PC-9 (cell line): ENCODE data around the gene HGF. TPM values are rescaled to one million over a fixed set of nuclear protein-coding genes. Genes with fewer than 3 reads are reported as not detected.

Experiments
- BruUV-seq: library from RNA; stranded (reverse); fragments of 400-500 nt; replicated peaks from 2 replicates; lab custom pipeline; 2021; lab: Mats Ljungman, UMichigan
- CTCF ChIA-PET: fragments of 300-600 bp; sonication (Branson Sonifier 250); formaldehyde crosslinking; loops from one replicate; lab custom pipeline; 2022; ENCODE audit warnings: antibody characterized with exemption; lab: Charles Lee
- POLR2A ChIA-PET: fragments of 300-600 bp; sonication (Branson Sonifier 250); formaldehyde crosslinking; loops from one replicate; lab custom pipeline; 2022; ENCODE audit warnings: antibody characterized with exemption; ENCODE audit not compliant: unreplicated experiment; lab: Charles Lee
- DNase-seq, 2 experiments: peaks; one replicate each; pipeline versions ENCODE4 v3.0.0 to v3.0.0-alpha.2; 2015 to 2022; ENCODE audit warnings: mixed read lengths in 1 of 2
- H2AFZ ChIP-seq: fragments of 200-600 bp; sonication (generic); 2 replicates; pipeline ENCODE4 v1.8.1; 2017; ENCODE audit warnings: antibody characterized with exemption
- H3F3A ChIP-seq: fragments of 200-600 bp; sonication (generic); 2 replicates; pipeline ENCODE4 v1.8.1; 2017; ENCODE audit warnings: antibody characterized with exemption, mild to moderate bottlenecking, low read depth; ENCODE audit not compliant: insufficient read depth
- H3K27ac ChIP-seq: fragments of 200-600 bp; sonication (generic); 2 replicates; pipeline ENCODE4 v1.6.1; 2016; ENCODE audit warnings: mixed run types
- H3K27me3 ChIP-seq: fragments of 200-600 bp; sonication (generic); 2 replicates; pipeline ENCODE4 v1.6.1; 2016; ENCODE audit warnings: low read depth, mixed run types; ENCODE audit not compliant: insufficient read depth
- H3K36me3 ChIP-seq: fragments of 200-600 bp; sonication (generic); 2 replicates; pipeline ENCODE4 v1.6.1; 2016; ENCODE audit warnings: low read depth, mixed run types
- H3K4me1 ChIP-seq: fragments of 200-600 bp; sonication (generic); replicated peaks from 2 replicates; pipeline ENCODE4 v1.6.1; 2016; ENCODE audit warnings: mixed run types; ENCODE audit not compliant: insufficient read depth
- H3K4me2 ChIP-seq: fragments of 200-600 bp; sonication (generic); 2 replicates; pipeline ENCODE4 v1.6.1; 2017; ENCODE audit warnings: mixed run types
- H3K4me3 ChIP-seq: fragments of 200-600 bp; sonication (generic); 2 replicates; pipeline ENCODE4 v1.6.1; 2016; ENCODE audit warnings: mixed run types
- H3K79me2 ChIP-seq: fragments of 200-600 bp; sonication (generic); 2 replicates; pipeline ENCODE4 v1.6.1; 2017; ENCODE audit warnings: low read depth, mixed run types
- H3K9me2 ChIP-seq: fragments of 200-600 bp; sonication (generic); 2 replicates; pipeline ENCODE4 v1.8.1; 2017; ENCODE audit warnings: mild to moderate bottlenecking; ENCODE audit not compliant: insufficient read depth
- H3K9me3 ChIP-seq: fragments of 200-600 bp; sonication (generic); 2 replicates; pipeline ENCODE4 v1.8.1; 2016; ENCODE audit warnings: low read depth; ENCODE audit not compliant: insufficient read depth
- H4K20me1 ChIP-seq: fragments of 200-600 bp; sonication (generic); 2 replicates; pipeline ENCODE4 v1.8.1; 2017; ENCODE audit not compliant: insufficient read depth
- EZH2 ChIP-seq: fragments of 200-600 bp; sonication (generic); IDR thresholded peaks from 2 replicates; pipeline ENCODE4 v1.8.0; 2017; ENCODE audit warnings: antibody characterized with exemption, low read depth
- intact Hi-C: fragments of 100-400 bp; cut with micrococcal nuclease; formaldehyde crosslinking; loops from one replicate; pipeline ENCODE4 v1.10.0; 2022; ENCODE audit not compliant: unreplicated experiment
- total RNA-seq: library from RNA; stranded (reverse); gene quantifications from 2 replicates; pipeline ENCODE4 v1.2.3, GENCODE V29; 2021
- TF ChIP-seq, protein P1 (sequence below): fragments of 200-600 bp; sonication (generic); conservative IDR thresholded peaks from 2 replicates; pipeline ENCODE4 v1.6.1; 2017; ENCODE audit warnings: mixed run types, antibody characterized with exemption, mild to moderate bottlenecking, moderate library complexity

HGF gene
- total RNA-seq, 1 experiment from 2014 or later = not detected

GRCh38 chr7:81662531-81662930, 107.3 kb downstream of the HGF start:
- Histone ChIP-seq H3K9me3 (no peaks in the 10 kb centered on the region), H3K27me3 (no peaks in the 10 kb centered on the region), H3K4me2 (no peak overlapping the region), H3K9me2 (no peaks in the 10 kb centered on the region), H2AFZ (no peak overlapping the region), H3F3A (no peaks in the 10 kb centered on the region), H3K36me3 (no peaks in the 10 kb centered on the region), H3K4me1 (no peaks in the 10 kb centered on the region), H4K20me1 (no peaks in the 10 kb centered on the region), H3K4me3 (no peak overlapping the region), H3K27ac (no peak overlapping the region), H3K79me2 (no peaks in the 10 kb centered on the region)
- DNase-seq = no peak
- POLR2A ChIA-PET = no interaction called here
- TF ChIP-seq, protein P1, sequence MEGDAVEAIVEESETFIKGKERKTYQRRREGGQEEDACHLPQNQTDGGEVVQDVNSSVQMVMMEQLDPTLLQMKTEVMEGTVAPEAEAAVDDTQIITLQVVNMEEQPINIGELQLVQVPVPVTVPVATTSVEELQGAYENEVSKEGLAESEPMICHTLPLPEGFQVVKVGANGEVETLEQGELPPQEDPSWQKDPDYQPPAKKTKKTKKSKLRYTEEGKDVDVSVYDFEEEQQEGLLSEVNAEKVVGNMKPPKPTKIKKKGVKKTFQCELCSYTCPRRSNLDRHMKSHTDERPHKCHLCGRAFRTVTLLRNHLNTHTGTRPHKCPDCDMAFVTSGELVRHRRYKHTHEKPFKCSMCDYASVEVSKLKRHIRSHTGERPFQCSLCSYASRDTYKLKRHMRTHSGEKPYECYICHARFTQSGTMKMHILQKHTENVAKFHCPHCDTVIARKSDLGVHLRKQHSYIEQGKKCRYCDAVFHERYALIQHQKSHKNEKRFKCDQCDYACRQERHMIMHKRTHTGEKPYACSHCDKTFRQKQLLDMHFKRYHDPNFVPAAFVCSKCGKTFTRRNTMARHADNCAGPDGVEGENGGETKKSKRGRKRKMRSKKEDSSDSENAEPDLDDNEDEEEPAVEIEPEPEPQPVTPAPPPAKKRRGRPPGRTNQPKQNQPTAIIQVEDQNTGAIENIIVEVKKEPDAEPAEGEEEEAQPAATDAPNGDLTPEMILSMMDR = no peak
- TF ChIP-seq EZH2 = no peak
- intact Hi-C loops = no loop called here
- CTCF ChIA-PET = no interaction called here
- no TSS peak for BruUV-seq

DNA sequence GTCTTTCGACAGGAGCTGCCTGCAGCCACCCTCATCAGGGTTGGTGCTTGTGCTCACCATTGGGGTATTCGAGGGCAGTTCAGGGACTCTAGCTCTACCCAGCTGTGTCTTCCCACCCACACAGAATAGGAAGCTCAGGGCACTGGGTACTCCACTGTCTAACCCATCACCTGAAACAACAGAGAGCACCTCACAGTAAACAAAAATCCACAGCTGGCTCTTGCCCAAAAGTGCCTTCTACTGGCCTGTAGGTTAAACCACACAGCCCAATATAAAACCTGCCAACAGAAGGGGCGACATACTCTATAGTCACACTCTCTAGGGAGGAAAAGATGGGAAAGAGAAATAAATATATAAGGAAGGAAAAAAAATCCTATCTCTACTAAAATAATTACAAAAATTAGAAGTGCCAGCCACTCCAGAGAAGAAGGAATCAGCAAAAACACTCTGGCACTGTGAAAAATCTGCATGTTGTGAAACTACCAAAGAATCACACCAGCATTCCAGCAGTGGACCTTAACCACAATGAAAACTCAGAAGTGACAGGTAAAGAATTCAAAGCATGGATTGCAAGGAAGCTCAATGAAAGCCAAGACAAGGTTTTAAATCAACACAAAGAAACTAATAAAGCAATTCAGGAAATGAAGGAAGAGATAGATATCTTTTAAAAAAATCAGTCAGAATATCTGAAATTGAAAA, 110.0 kb downstream of the HGF start:
- Histone ChIP-seq H2AFZ (no peak overlapping the region), H3K27me3 (no peaks in the 10 kb centered on the region), H3K4me3 (no peak overlapping the region), H3K4me2 (no peak overlapping the region), H3K36me3 (no peaks in the 10 kb centered on the region), H3K9me3 (no peaks in the 10 kb centered on the region), H4K20me1 (no peaks in the 10 kb centered on the region), H3K79me2 (no peaks in the 10 kb centered on the region), H3K27ac (no peak overlapping the region), H3K4me1 (no peaks in the 10 kb centered on the region), H3K9me2 (no peaks in the 10 kb centered on the region), H3F3A (no peaks in the 10 kb centered on the region)
- CTCF ChIA-PET = no interaction called here
- POLR2A ChIA-PET = no interaction called here
- no peak for DNase-seq
- intact Hi-C loops = no loop called here
- no TSS peak for BruUV-seq
- TF ChIP-seq, protein P1 = no peak
- no peak for TF ChIP-seq EZH2

GRCh38 chr7:81657551-81657950, 112.3 kb downstream of the HGF start:
- intact Hi-C loops = no loop called here
- Histone ChIP-seq H3K4me1 (no peaks in the 10 kb centered on the region), H2AFZ (no peak overlapping the region), H3K4me3 (no peak overlapping the region), H3K9me3 (no peaks in the 10 kb centered on the region), H3K9me2 (no peaks in the 10 kb centered on the region), H3K36me3 (no peaks in the 10 kb centered on the region), H4K20me1 (no peaks in the 10 kb centered on the region), H3F3A (no peaks in the 10 kb centered on the region), H3K79me2 (no peaks in the 10 kb centered on the region), H3K27ac (no peak overlapping the region), H3K27me3 (no peaks in the 10 kb centered on the region), H3K4me2 (no peak overlapping the region)
- ChIA-PET CTCF (no interaction called here), POLR2A (no interaction called here)
- BruUV-seq = no TSS peak
- TF ChIP-seq EZH2 = no peak
- TF ChIP-seq, protein P1 = no peak
- DNase-seq = no peak
